ENCODE measurements around the gene MYO16. TPM values are rescaled to one million over a fixed set of nuclear protein-coding genes. Genes with fewer than 3 reads are reported as not detected.

MYO16 gene
- total RNA-seq, 4 donors from 2014 or later = 0.53 TPM; not detected in 3

DNA sequence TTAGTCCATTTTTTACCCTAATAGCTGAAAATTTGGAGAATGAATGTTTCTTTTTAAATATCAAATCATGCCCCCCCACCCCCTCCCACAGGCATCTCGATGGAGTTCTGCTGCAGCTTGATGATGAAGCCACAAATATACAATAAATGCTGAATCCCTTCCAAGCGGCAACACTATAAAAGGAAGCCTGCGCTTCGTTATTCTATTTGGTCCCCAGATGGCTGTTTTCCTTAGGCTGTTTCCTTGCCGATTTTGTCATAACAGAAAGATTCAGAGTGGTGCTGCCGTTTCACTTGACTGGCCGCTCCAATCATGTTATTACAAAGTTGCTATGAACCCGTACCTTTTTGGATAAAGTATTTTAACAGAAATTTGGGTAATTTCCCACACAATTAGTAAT lies 79.5 kb downstream of the MYO16 start:
- no peaks in the 10 kb centered on the region for H3K9me3 ChIP-seq
- DNase-seq = no peak
- H3K27me3 ChIP-seq = no peaks in the 10 kb centered on the region
- H3K36me3 ChIP-seq = no peaks in the 10 kb centered on the region
- no peaks in the 10 kb centered on the region for H3K4me1 ChIP-seq
- no peak overlapping the region for H3K4me3 ChIP-seq
- no peak overlapping the region for H3K27ac ChIP-seq
- no peak for TF ChIP-seq POLR2A (IDR thresholded peaks at IDR 0.05)
- TF ChIP-seq, protein P1, sequence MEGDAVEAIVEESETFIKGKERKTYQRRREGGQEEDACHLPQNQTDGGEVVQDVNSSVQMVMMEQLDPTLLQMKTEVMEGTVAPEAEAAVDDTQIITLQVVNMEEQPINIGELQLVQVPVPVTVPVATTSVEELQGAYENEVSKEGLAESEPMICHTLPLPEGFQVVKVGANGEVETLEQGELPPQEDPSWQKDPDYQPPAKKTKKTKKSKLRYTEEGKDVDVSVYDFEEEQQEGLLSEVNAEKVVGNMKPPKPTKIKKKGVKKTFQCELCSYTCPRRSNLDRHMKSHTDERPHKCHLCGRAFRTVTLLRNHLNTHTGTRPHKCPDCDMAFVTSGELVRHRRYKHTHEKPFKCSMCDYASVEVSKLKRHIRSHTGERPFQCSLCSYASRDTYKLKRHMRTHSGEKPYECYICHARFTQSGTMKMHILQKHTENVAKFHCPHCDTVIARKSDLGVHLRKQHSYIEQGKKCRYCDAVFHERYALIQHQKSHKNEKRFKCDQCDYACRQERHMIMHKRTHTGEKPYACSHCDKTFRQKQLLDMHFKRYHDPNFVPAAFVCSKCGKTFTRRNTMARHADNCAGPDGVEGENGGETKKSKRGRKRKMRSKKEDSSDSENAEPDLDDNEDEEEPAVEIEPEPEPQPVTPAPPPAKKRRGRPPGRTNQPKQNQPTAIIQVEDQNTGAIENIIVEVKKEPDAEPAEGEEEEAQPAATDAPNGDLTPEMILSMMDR (IDR thresholded peaks at IDR 0.05) = no peak

DNA sequence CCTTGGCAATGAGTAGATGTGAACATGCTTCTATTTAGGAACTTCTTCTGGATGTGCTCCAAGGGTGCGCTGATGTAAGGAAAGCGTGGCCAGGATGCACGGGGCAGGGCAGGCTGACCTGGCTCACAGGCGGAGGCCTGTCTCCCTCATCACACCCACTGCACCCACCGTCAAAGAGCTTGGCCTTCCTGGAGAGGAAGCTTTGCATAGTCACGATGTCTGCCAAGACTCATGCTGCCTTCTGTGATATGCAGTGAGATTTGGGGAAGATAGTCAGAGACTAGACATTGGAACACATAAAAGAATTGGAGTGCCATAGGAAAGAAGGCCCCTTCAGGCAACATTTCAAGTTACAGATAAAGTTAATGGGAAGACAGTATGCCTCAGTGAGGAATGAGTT lies 82.0 kb downstream of the MYO16 start:
- no peak overlapping the region for H3K4me3 ChIP-seq
- no peaks in the 10 kb centered on the region for H3K4me1 ChIP-seq
- no peaks in the 10 kb centered on the region for H3K36me3 ChIP-seq
- H3K27ac ChIP-seq = no peak overlapping the region
- TF ChIP-seq, protein P1 (IDR thresholded peaks at IDR 0.05) = no peak
- TF ChIP-seq POLR2A (IDR thresholded peaks at IDR 0.05) = no peak
- no peak for DNase-seq
- no peaks in the 10 kb centered on the region for H3K27me3 ChIP-seq
- H3K9me3 ChIP-seq = no peaks in the 10 kb centered on the region

DNA sequence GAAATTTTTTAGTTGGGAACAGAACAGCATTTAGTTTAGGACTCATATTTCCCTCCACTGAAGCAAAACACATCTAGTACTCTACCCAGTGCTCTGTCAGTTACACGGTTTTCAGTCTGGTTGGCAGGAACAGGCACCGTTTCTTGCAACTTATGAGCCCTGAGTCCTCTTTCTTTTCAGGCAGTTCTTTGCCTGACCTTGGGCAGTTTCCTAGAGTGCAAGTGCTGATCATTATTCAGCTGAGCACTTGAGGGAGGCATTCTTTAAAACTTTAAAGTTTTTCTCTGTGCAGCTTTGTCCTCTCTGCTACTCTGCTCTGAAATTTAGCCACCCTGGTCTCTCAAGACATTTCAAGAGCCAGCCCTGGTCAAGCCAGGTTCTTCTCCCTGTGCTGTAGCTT lies 96.1 kb downstream of the MYO16 start:
- Histone ChIP-seq H3K4me3 (no peak overlapping the region), H3K9me3 (no peaks in the 10 kb centered on the region), H3K4me1 (no peaks in the 10 kb centered on the region), H3K36me3 (no peaks in the 10 kb centered on the region), H3K27me3 (no peaks in the 10 kb centered on the region), H3K27ac (no peak overlapping the region)
- TF ChIP-seq POLR2A (IDR thresholded peaks at IDR 0.05) = no peak
- TF ChIP-seq, protein P1 (IDR thresholded peaks at IDR 0.05) = no peak
- DNase-seq = no peak

DNA sequence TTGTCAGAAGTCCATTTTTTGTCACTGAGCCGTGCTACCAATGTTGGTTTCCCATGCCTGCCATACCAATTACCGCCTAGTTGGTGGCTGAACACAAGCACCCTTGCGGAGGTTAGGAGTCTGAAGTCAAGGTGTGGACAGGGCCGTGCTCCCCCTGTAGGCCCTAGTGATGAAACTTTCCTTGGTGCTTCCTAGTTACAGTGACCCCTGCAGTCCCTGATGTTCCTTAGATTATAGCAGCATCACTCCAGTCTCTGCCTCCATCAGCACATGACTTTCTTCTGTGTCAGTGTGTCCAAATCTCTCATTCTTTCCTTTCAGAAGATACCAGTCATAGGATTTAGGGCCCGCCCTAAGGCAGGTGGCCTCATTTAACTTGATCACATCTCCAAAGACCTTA lies 99.0 kb downstream of the MYO16 start:
- Histone ChIP-seq H3K4me3 (no peak overlapping the region), H3K27me3 (no peaks in the 10 kb centered on the region), H3K9me3 (no peaks in the 10 kb centered on the region), H3K36me3 (no peaks in the 10 kb centered on the region), H3K4me1 (no peaks in the 10 kb centered on the region), H3K27ac (no peak overlapping the region)
- no peak for DNase-seq
- TF ChIP-seq, protein P1 (IDR thresholded peaks at IDR 0.05) = no peak
- TF ChIP-seq POLR2A (IDR thresholded peaks at IDR 0.05) = no peak

DNA sequence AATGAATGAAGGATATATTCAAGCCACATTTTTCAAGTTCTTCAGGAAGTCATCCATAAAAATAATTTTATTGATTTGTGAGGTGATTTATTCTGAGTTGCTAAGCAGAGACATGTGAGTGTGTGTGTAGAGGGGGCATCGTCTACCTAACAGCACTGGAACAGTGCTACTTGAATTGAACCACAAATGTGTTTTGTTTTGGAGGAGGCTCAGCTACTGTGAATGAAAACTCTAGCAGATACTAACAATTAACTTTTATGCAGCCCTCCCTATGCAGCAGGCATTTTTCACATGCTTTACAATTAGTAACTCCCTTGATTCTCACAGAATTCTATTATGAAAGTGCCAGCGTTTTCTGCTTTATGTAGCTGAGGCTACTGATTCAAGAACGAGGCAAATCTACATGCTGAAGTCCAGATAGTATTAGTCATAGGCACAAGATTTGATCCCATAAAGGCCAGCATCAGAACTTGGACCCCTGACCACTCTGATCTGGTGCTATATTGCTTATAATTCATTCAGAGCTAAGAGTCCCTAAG lies 103.7 kb downstream of the MYO16 start:
- DNase-seq = no peak
- H3K27me3 ChIP-seq = no peaks in the 10 kb centered on the region
- H3K4me3 ChIP-seq = no peak overlapping the region

DNA sequence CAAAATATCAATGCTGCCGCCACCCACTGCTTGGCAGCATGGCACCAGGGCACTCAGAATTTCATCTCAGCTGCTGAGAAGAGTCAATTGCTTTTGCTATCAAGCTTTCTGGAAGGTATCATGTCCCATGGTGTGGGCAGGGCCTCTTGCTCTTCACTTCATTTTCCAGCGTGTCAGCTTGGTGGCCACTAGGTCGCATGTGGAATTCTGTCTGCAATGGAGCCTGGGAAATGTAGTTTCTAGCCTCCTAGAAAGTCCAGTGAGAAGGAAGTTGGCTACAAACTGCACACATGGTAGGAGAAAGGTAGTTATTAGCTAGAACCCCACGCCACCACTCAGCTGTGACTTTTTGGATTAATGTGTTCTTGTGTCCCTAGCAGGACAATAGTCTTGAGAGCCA lies 105.3 kb downstream of the MYO16 start:
- no peaks in the 10 kb centered on the region for H3K27me3 ChIP-seq
- TF ChIP-seq, protein P1 (IDR thresholded peaks at IDR 0.05) = no peak
- TF ChIP-seq POLR2A (IDR thresholded peaks at IDR 0.05) = no peak
- DNase-seq = no peak
- no peaks in the 10 kb centered on the region for H3K4me1 ChIP-seq
- no peak overlapping the region for H3K4me3 ChIP-seq
- no peak overlapping the region for H3K27ac ChIP-seq
- no peaks in the 10 kb centered on the region for H3K9me3 ChIP-seq
- H3K36me3 ChIP-seq = no peaks in the 10 kb centered on the region

More for the DNA sequence above, 103.7 kb downstream of the MYO16 start:
- no peak for TF ChIP-seq POLR2A (IDR thresholded peaks at IDR 0.05)
- Histone ChIP-seq H3K9me3 (no peaks in the 10 kb centered on the region), H3K27ac (no peak overlapping the region), H3K36me3 (no peaks in the 10 kb centered on the region), H3K4me1 (no peaks in the 10 kb centered on the region)
